Nucleus accumbens (tissue), 56 donors: Measurements from ENCODE around the gene UBE2D1.

Experiments
- DNase-seq, 56 donors: peaks; one replicate each; lab custom pipeline; 2025; lab: John Stamatoyannopoulos, UW

Gene UBE2D1

GRCh38 chr10:58334817-58335305, at the start of gene UBE2D1:
UBE2D1 (plus strand) TSS chr10:58335006; CDS start chr10:58335202, 196 bp downstream.
- DNase-seq: peak in 55 of 56 donors; percentile 40 to 93 (median 77)

GRCh38 chr10:58291538-58292174, 43.1 kb upstream of the UBE2D1 start:
- DNase-seq: peak in 12 of 56 donors; percentile 0 to 23 (median 2)

GRCh38 chr10:58293989-58294388, 40.8 kb upstream of the UBE2D1 start:
- no peak for DNase-seq

GRCh38 chr10:58299580-58299979, 35.2 kb upstream of the UBE2D1 start:
- peak in 26 of 56 donors; percentile 1 to 73 (median 18) for DNase-seq

- DNase-seq: no peak
Measured at GRCh38 chr10:58300676-58301075, 34.1 kb upstream of the UBE2D1 start.

GRCh38 chr10:58302254-58302653, 32.6 kb upstream of the UBE2D1 start:
- no peak for DNase-seq

GRCh38 chr10:58304099-58304633, 30.6 kb upstream of the UBE2D1 start:
- no peak for DNase-seq

GRCh38 chr10:58305821-58306220, 29.0 kb upstream of the UBE2D1 start:
- no peak for DNase-seq

- no peak for DNase-seq
Measured at GRCh38 chr10:58307676-58308075, 27.1 kb upstream of the UBE2D1 start.

GRCh38 chr10:58311026-58311425, 23.8 kb upstream of the UBE2D1 start:
- DNase-seq: no peak

- DNase-seq: no peak
Measured at GRCh38 chr10:58316874-58317273, 17.9 kb upstream of the UBE2D1 start.

- no peak for DNase-seq
Measured at GRCh38 chr10:58318346-58318745, 16.5 kb upstream of the UBE2D1 start.

GRCh38 chr10:58319599-58319998, 15.2 kb upstream of the UBE2D1 start:
- no peak for DNase-seq

GRCh38 chr10:58320351-58321049, 14.3 kb upstream of the UBE2D1 start:
- no peak for DNase-seq

GRCh38 chr10:58322072-58322834, 12.6 kb upstream of the UBE2D1 start:
- DNase-seq: no peak

- DNase-seq: no peak
Measured at GRCh38 chr10:58322835-58323209, 12.0 kb upstream of the UBE2D1 start.

GRCh38 chr10:58326967-58327381, 7.8 kb upstream of the UBE2D1 start:
- DNase-seq: no peak

- no peak for DNase-seq
Measured at GRCh38 chr10:58328233-58328632, 6.6 kb upstream of the UBE2D1 start.

GRCh38 chr10:58330431-58330830, 4.4 kb upstream of the UBE2D1 start:
- DNase-seq: no peak

- no peak for DNase-seq
Measured at GRCh38 chr10:58331646-58332045, 3.2 kb upstream of the UBE2D1 start.
